Measurements from ENCODE around the gene ZFYVE21. TPM values are rescaled to one million over a fixed set of nuclear protein-coding genes. Genes with fewer than 3 reads are reported as not detected.

The ZFYVE21 gene
- total RNA-seq, 1 donor from 2014 or later: 48.1 TPM

- peaks cover 22% of the 10 kb centered on the region for H3K36me3 Mint-ChIP-seq (ENCODE audit: low read depth, unreplicated experiment)
- H3K4me3 Mint-ChIP-seq (ENCODE audit: unreplicated experiment): no peak overlapping the region
- H3K27ac Mint-ChIP-seq (ENCODE audit: unreplicated experiment): no peak overlapping the region
- peaks cover 18% of the 10 kb centered on the region for H3K4me1 Mint-ChIP-seq (ENCODE audit: unreplicated experiment)
- H3K27me3 Mint-ChIP-seq (ENCODE audit: unreplicated experiment): peaks cover 5% of the 10 kb centered on the region
- no peaks in the 10 kb centered on the region for H3K9me3 Mint-ChIP-seq (ENCODE audit: unreplicated experiment)
- no peak for DNase-seq (ENCODE audit: low spot score)
- no peak for TF ChIP-seq CTCF (IDR thresholded peaks at IDR 0.05; ENCODE audit: unreplicated experiment)
Measured at GRCh38 chr14:103692159-103692558, 23.5 kb upstream of the ZFYVE21 start.

GRCh38 chr14:103692871-103693270, 22.7 kb upstream of the ZFYVE21 start:
- H3K9me3 Mint-ChIP-seq (ENCODE audit: unreplicated experiment): no peaks in the 10 kb centered on the region
- H3K27me3 Mint-ChIP-seq (ENCODE audit: unreplicated experiment): peaks cover 5% of the 10 kb centered on the region
- TF ChIP-seq CTCF (IDR thresholded peaks at IDR 0.05; ENCODE audit: unreplicated experiment): no peak
- no peak for DNase-seq (ENCODE audit: low spot score)
- H3K36me3 Mint-ChIP-seq (ENCODE audit: low read depth, unreplicated experiment): peaks cover 22% of the 10 kb centered on the region
- no peak overlapping the region for H3K4me3 Mint-ChIP-seq (ENCODE audit: unreplicated experiment)
- no peak overlapping the region for H3K27ac Mint-ChIP-seq (ENCODE audit: unreplicated experiment)
- peaks cover 21% of the 10 kb centered on the region for H3K4me1 Mint-ChIP-seq (ENCODE audit: unreplicated experiment)

GRCh38 chr14:103693515-103693914, 22.1 kb upstream of the ZFYVE21 start:
- Mint-ChIP-seq H3K36me3 (ENCODE audit: low read depth, unreplicated experiment) (peaks cover 22% of the 10 kb centered on the region), H3K27me3 (ENCODE audit: unreplicated experiment) (peaks cover 5% of the 10 kb centered on the region), H3K4me1 (ENCODE audit: unreplicated experiment) (peaks cover 21% of the 10 kb centered on the region), H3K27ac (ENCODE audit: unreplicated experiment) (no peak overlapping the region), H3K9me3 (ENCODE audit: unreplicated experiment) (no peaks in the 10 kb centered on the region), H3K4me3 (ENCODE audit: unreplicated experiment) (no peak overlapping the region)
- no peak for DNase-seq (ENCODE audit: low spot score)
- no peak for TF ChIP-seq CTCF (IDR thresholded peaks at IDR 0.05; ENCODE audit: unreplicated experiment)

- no peak overlapping the region for H3K27ac Mint-ChIP-seq (ENCODE audit: unreplicated experiment)
- DNase-seq (ENCODE audit: low spot score): no peak
- no peak overlapping the region for H3K4me3 Mint-ChIP-seq (ENCODE audit: unreplicated experiment)
Measured at GRCh38 chr14:103694572-103695026, 21.0 kb upstream of the ZFYVE21 start.

More at GRCh38 chr14:103694572-103695026, 21.0 kb upstream of the ZFYVE21 start:
- H3K4me1 Mint-ChIP-seq (ENCODE audit: unreplicated experiment): peaks cover 21% of the 10 kb centered on the region
- H3K27me3 Mint-ChIP-seq (ENCODE audit: unreplicated experiment): peaks cover 6% of the 10 kb centered on the region
- H3K36me3 Mint-ChIP-seq (ENCODE audit: low read depth, unreplicated experiment): peaks cover 20% of the 10 kb centered on the region
- no peaks in the 10 kb centered on the region for H3K9me3 Mint-ChIP-seq (ENCODE audit: unreplicated experiment)
- no peak for TF ChIP-seq CTCF (IDR thresholded peaks at IDR 0.05; ENCODE audit: unreplicated experiment)
